Measurements from ENCODE around the gene COQ9. TPM values are rescaled to one million over a fixed set of nuclear protein-coding genes. Genes with fewer than 3 reads are reported as not detected.
A peak's percentile ranks its signal among the peaks of the same experiment; 100 is the strongest.

The COQ9 gene
- total RNA-seq, 2 donors from 2014 or later: 56.4 to 68.6 TPM

- WGBS: 67% methylated on average over 6 of the region's 6 CpGs
- Histone ChIP-seq H3K27me3 (replicated peaks; ENCODE audit: insufficient read depth) (no peaks in the 10 kb centered on the region), H3K4me1 (replicated peaks) (no peaks in the 10 kb centered on the region), H3K4me3 (no peak overlapping the region), H3K27ac (peak overlapping the region in 1 of 2 donors; percentile 45), H3K9me3 (no peaks in the 10 kb centered on the region), H3K36me3 (no peaks in the 10 kb centered on the region)
- intact Hi-C loops (cut with DNase I): loop anchor here (5.0 to 10.0 kb wide), 3 partner anchors 42 to 327 kb away; partner anchors contain the start of genes CPNE2, PSME3IP1 and RSPRY1
- no peak for DNase-seq (ENCODE audit: low spot score)
- TF ChIP-seq POLR2AphosphoS5 (IDR thresholded peaks at IDR 0.05) (no peak), CTCF (IDR thresholded peaks at IDR 0.05) (no peak), POLR2A (IDR thresholded peaks at IDR 0.05) (no peak)
These were observed 27.8 kb upstream of the COQ9 start for GRCh38 chr16:57419506-57419905.

GRCh38 chr16:57422026-57422944, 25.0 kb upstream of the COQ9 start:
- no peaks in the 10 kb centered on the region for H3K9me3 ChIP-seq
- no peaks in the 10 kb centered on the region for H3K27me3 ChIP-seq (replicated peaks; ENCODE audit: insufficient read depth)
- TF ChIP-seq POLR2A (IDR thresholded peaks at IDR 0.05): no peak
- TF ChIP-seq POLR2AphosphoS5 (IDR thresholded peaks at IDR 0.05): peak; percentile 57
- peak in 3 of 4 experiments; percentile 68 to 79 (median 72) for TF ChIP-seq CTCF (IDR thresholded peaks at IDR 0.05)
- H3K4me1 ChIP-seq (replicated peaks): no peaks in the 10 kb centered on the region
- 36% methylated on average over 10 of the region's 10 CpGs for WGBS
- DNase-seq (ENCODE audit: low spot score): peak; percentile 51
- intact Hi-C loops (cut with DNase I): no loop called here
- H3K27ac ChIP-seq: no peak overlapping the region
- no peak overlapping the region for H3K4me3 ChIP-seq
- no peaks in the 10 kb centered on the region for H3K36me3 ChIP-seq

- Histone ChIP-seq H3K27ac (no peak overlapping the region), H3K9me3 (no peaks in the 10 kb centered on the region), H3K4me3 (no peak overlapping the region), H3K36me3 (no peaks in the 10 kb centered on the region), H3K4me1 (replicated peaks) (no peaks in the 10 kb centered on the region), H3K27me3 (replicated peaks; ENCODE audit: insufficient read depth) (no peaks in the 10 kb centered on the region)
- no peak for TF ChIP-seq POLR2AphosphoS5 (IDR thresholded peaks at IDR 0.05)
- TF ChIP-seq CTCF (IDR thresholded peaks at IDR 0.05): no peak
- TF ChIP-seq POLR2A (IDR thresholded peaks at IDR 0.05): no peak
- WGBS: 80% methylated on average over 2 of the region's 2 CpGs
- intact Hi-C loops (cut with DNase I): no loop called here
- DNase-seq (ENCODE audit: low spot score): no peak
These were observed 24.1 kb upstream of the COQ9 start for GRCh38 chr16:57423152-57423551.

- H3K9me3 ChIP-seq: no peaks in the 10 kb centered on the region
- intact Hi-C loops (cut with DNase I): no loop called here
- no peak overlapping the region for H3K4me3 ChIP-seq
- no peak for TF ChIP-seq CTCF (IDR thresholded peaks at IDR 0.05)
- no peak for TF ChIP-seq POLR2A (IDR thresholded peaks at IDR 0.05)
- TF ChIP-seq POLR2AphosphoS5 (IDR thresholded peaks at IDR 0.05): no peak
- H3K27me3 ChIP-seq (replicated peaks; ENCODE audit: insufficient read depth): no peaks in the 10 kb centered on the region
- H3K27ac ChIP-seq: no peak overlapping the region
- H3K4me1 ChIP-seq (replicated peaks): no peaks in the 10 kb centered on the region
- no peak for DNase-seq (ENCODE audit: low spot score)
- H3K36me3 ChIP-seq: no peaks in the 10 kb centered on the region
- WGBS: 81% methylated on average over 3 of the region's 3 CpGs
These were observed 22.7 kb upstream of the COQ9 start for GRCh38 chr16:57424583-57424982.

- Histone ChIP-seq H3K27me3 (replicated peaks; ENCODE audit: insufficient read depth) (no peaks in the 10 kb centered on the region), H3K36me3 (peaks cover 0 to 3% of the 10 kb centered on the region in 2 donors), H3K9me3 (no peaks in the 10 kb centered on the region), H3K27ac (no peak overlapping the region), H3K4me1 (replicated peaks) (no peaks in the 10 kb centered on the region), H3K4me3 (no peak overlapping the region)
- WGBS: 77% methylated on average over 7 of the region's 7 CpGs
- no peak for TF ChIP-seq CTCF (IDR thresholded peaks at IDR 0.05)
- intact Hi-C loops (cut with DNase I): no loop called here
- no peak for DNase-seq (ENCODE audit: low spot score)
These were observed 20.9 kb upstream of the COQ9 start for GRCh38 chr16:57426356-57426755.
